Measurements from ENCODE around the gene RUVBL1. TPM values are rescaled to one million over a fixed set of nuclear protein-coding genes. Genes with fewer than 3 reads are reported as not detected.

Gene RUVBL1
- total and polyA plus RNA-seq, 3 experiments from 2014 or later, result 69.2 to 116 (median 114) TPM

Other genes with a start within 250 kb of the RUVBL1 start
- not detected for gene KBTBD12, start 208.6 kb downstream of the RUVBL1 start, total RNA-seq
- not detected for gene KBTBD12, start 208.6 kb downstream of the RUVBL1 start, polyA plus RNA-seq
- 100 to 1,000 TPM; 200 to 208 TPM for gene SEC61A1, start 71.4 kb downstream of the RUVBL1 start, total RNA-seq
- gene SEC61A1, start 71.4 kb downstream of the RUVBL1 start, polyA plus RNA-seq, result 176 TPM
- 10 to 100 TPM; 20.4 to 21.8 TPM for gene EEFSEC, start 29.7 kb upstream of the RUVBL1 start, total RNA-seq
- 28.6 TPM for gene EEFSEC, start 29.7 kb upstream of the RUVBL1 start, polyA plus RNA-seq

Data from CD8-positive, alpha-beta memory T cell (primary cell).